Lung (tissue), 12 donors: Measurements from ENCODE around the gene ENTPD2. TPM values are rescaled to one million over a fixed set of nuclear protein-coding genes. Genes with fewer than 3 reads are reported as not detected.

Source experiments
- ATAC-seq: fragments of 200-7000 bp; cut with Tn5 transposase; one replicate; pipeline ENCODE4 v1.9.1; 2020; ENCODE audit warnings: moderate number of reproducible peaks; ENCODE audit not compliant: insufficient read depth, low FRiP score
- DNase-seq, 3 donors: peaks; one replicate each; pipeline ENCODE4 v3.0.0-alpha.2; 2013 to 2017
- H3K27ac ChIP-seq, 2 donors: one replicate each; pipeline ENCODE4 v1.5.1; 2013; ENCODE audit warnings: mild to moderate bottlenecking in 2 of 2, moderate library complexity in 2 of 2, control low read depth in 1 of 2, inconsistent platforms in 1 of 2, low read depth in 1 of 2, low read length in 1 of 2
- H3K27me3 ChIP-seq, 3 donors: one replicate each; pipeline ENCODE4 v1.5.1; 2013; ENCODE audit warnings: low read length in 2 of 3; ENCODE audit not compliant: control insufficient read depth in 3 of 3, insufficient read depth in 3 of 3
- H3K36me3 ChIP-seq, 4 donors: one replicate each; pipeline ENCODE4 v1.5.1; 2013; ENCODE audit warnings: low read length in 4 of 4, mild to moderate bottlenecking in 1 of 4, moderate library complexity in 1 of 4; ENCODE audit not compliant: control insufficient read depth in 4 of 4, insufficient read depth in 4 of 4
- H3K4me1 ChIP-seq, 5 donors: one replicate each; pipeline ENCODE4 v1.5.1; 2013; ENCODE audit warnings: low read length in 5 of 5, mild to moderate bottlenecking in 2 of 5, moderate library complexity in 1 of 5; ENCODE audit not compliant: control insufficient read depth in 5 of 5, insufficient read depth in 5 of 5
- H3K4me3 ChIP-seq: one replicate; pipeline ENCODE4 v1.5.1; 2013; ENCODE audit warnings: mild to moderate bottlenecking, control low read depth, moderate library complexity
- H3K9ac ChIP-seq, 2 donors: one replicate each; pipeline ENCODE4 v1.5.1; 2013; ENCODE audit warnings: low read length in 2 of 2, control low read depth in 1 of 2; ENCODE audit not compliant: insufficient read depth in 1 of 2
- H3K9me3 ChIP-seq, 4 donors: one replicate each; pipeline ENCODE4 v1.5.1; 2013; ENCODE audit warnings: low read length in 3 of 4, mild to moderate bottlenecking in 1 of 4, moderate library complexity in 1 of 4; ENCODE audit not compliant: control insufficient read depth in 4 of 4, insufficient read depth in 3 of 4
- WGBS, 2 donors: extraction: QIAGEN DNeasy Blood & Tissue Kit; methylation state at CpG; one replicate each; pipeline ENCODE4 v1.1.7; 2013; 5-methylcytosine and 5-hydroxymethylcytosine counted together
- polyA plus RNA-seq, 2 donors: library from polyadenylated mRNA; stranded (reverse); fragments of 200-250 nt; gene quantifications; one replicate each; pipeline ENCODE4 v1.2.1, GENCODE V29; 2013
- total RNA-seq, 2 donors: library from RNA; depleted of rRNA in 1 of 2; stranded (reverse); fragments of >200 nt in 1 of 2; gene quantifications; one replicate each; pipeline ENCODE4 v1.2.1, GENCODE V29; 2014 to 2021
- TF ChIP-seq, protein P1 (sequence below): IDR thresholded peaks from 2 replicates; pipeline ENCODE4 v1.5.1; 2012; ENCODE audit warnings: mild to moderate bottlenecking; ENCODE audit errors: control extremely low read depth, extremely low read depth
- donor health status: control.
- donor health status: control.
- donor health status: Bipolar disorder and iron deficiency.
- donor health status: healthy.
- donor health status: DM: yes; HTN: yes; CAD: no.

The ENTPD2 gene
- total and polyA plus RNA-seq, 4 donors = 0.39 to 3.2 (median 1.2) TPM

DNA sequence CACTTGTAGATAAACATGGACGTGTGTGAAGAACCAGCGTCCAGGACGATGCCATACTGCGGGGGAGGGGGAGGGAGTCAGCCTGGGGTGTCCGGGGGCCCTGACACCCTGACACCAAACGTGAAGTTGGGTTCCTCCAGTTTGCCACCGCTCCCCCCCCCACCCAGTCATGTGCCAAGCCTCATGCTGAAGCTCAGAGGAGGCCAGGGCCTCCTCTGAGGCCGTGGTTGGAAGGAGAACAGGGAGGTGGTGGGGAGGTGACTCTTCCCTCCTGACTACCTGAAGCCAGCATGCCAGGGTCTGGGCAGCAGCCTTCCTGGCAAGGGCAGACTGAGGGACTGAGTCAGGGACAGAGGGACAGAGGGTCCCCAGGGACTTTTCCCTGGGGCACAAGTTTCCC lies 1.6 kb downstream of the ENTPD2 start:
- DNase-seq (no peak), ATAC-seq (no peak)
- TF ChIP-seq, protein P1, sequence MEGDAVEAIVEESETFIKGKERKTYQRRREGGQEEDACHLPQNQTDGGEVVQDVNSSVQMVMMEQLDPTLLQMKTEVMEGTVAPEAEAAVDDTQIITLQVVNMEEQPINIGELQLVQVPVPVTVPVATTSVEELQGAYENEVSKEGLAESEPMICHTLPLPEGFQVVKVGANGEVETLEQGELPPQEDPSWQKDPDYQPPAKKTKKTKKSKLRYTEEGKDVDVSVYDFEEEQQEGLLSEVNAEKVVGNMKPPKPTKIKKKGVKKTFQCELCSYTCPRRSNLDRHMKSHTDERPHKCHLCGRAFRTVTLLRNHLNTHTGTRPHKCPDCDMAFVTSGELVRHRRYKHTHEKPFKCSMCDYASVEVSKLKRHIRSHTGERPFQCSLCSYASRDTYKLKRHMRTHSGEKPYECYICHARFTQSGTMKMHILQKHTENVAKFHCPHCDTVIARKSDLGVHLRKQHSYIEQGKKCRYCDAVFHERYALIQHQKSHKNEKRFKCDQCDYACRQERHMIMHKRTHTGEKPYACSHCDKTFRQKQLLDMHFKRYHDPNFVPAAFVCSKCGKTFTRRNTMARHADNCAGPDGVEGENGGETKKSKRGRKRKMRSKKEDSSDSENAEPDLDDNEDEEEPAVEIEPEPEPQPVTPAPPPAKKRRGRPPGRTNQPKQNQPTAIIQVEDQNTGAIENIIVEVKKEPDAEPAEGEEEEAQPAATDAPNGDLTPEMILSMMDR = no peak
- Histone ChIP-seq H3K36me3 (no peaks in the 10 kb centered on the region), H3K4me3 (no peak overlapping the region), H3K27ac (no peak overlapping the region), H3K4me1 (peaks cover 0 to 38% (median 12%) of the 10 kb centered on the region in 5 donors), H3K9ac (no peak overlapping the region), H3K9me3 (peaks cover 0 to 3% (median 0%) of the 10 kb centered on the region in 4 donors), H3K27me3 (peaks cover 7 to 32% (median 12%) of the 10 kb centered on the region in 3 donors)
- whole genome bisulfite sequencing, 2 donors = 77 to 90% methylated on average over 8 of the region's 8 CpGs

DNA sequence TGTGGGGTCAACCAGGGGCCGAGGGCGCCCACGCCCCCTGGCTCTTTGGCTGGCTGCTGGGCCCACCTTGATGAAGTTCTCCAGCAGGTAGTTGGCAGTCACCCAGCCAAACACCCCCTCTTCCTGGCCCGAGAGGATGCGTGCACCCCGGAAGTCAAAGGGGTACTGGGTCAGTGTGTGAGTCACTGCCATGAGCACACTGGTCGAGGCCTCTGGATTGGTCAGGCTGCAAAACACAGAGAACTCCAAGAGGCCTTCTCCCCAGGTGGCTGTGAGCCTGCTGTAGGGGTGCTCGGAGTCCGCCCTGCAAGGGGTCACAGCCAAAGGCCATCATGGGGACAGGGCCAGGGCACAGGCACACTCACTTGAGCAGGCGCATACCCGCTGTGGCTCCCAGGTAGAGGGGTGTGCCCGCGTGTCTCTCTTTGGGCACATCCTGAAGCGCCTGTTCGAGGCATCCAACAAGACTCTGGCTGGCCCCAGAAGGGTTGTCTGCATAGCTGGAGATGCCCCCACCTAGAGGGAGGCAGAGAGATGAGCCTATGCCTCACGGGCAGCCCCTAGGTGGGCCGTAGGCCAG lies 2.6 kb downstream of the ENTPD2 start:
- Histone ChIP-seq H3K4me3 (no peak overlapping the region), H3K27ac (no peak overlapping the region), H3K4me1 (peaks cover 0 to 35% (median 12%) of the 10 kb centered on the region in 5 donors), H3K36me3 (no peaks in the 10 kb centered on the region), H3K9me3 (peaks cover 0 to 3% (median 0%) of the 10 kb centered on the region in 4 donors), H3K9ac (no peak overlapping the region), H3K27me3 (peaks cover 12 to 30% (median 18%) of the 10 kb centered on the region in 3 donors)
- TF ChIP-seq, protein P1 = no peak
- ATAC-seq = no peak
- 92 to 93% methylated on average over 17 of the region's 17 CpGs for WGBS, 2 donors
- DNase-seq = no peak

DNA sequence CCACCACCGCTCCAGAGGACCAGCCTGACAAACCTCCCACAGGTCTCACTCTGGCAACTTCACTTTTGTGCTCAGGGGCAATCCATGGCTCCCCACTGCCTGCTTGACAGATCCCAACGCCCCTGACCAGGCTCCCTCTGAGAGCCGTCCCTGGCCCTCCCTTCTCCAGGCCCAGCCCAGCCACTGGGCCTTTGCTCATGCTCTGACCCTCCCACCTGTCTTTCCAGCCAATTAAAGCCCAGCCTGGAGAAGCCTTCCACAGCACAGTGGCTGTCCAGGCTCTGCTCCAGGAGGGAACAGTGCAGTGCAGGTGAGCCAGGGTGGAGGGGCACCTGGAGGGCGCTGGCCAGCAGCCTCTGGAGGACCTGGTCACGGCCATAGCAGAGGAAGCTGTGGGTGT lies 3.3 kb downstream of the ENTPD2 start:
- Histone ChIP-seq H3K4me1 (peaks cover 0 to 31% (median 12%) of the 10 kb centered on the region in 5 donors), H3K27ac (no peak overlapping the region), H3K9ac (no peak overlapping the region), H3K9me3 (peaks cover 0 to 3% (median 0%) of the 10 kb centered on the region in 4 donors), H3K4me3 (no peak overlapping the region), H3K36me3 (no peaks in the 10 kb centered on the region), H3K27me3 (peaks cover 12 to 30% (median 18%) of the 10 kb centered on the region in 3 donors)
- DNase-seq (no peak), ATAC-seq (no peak)
- WGBS, 2 donors = 84 to 95% methylated on average over 5 of the region's 5 CpGs
- TF ChIP-seq, protein P1 = no peak
